ENCODE results near the gene TSPAN18.

Gene TSPAN18

GRCh38 chr11:44823006-44823405, 96.2 kb downstream of the TSPAN18 start:
- DNase-seq (ENCODE audit: low spot score) = no peak

- no peak for DNase-seq (ENCODE audit: low spot score)
These were observed 97.1 kb downstream of the TSPAN18 start for GRCh38 chr11:44823868-44824267.

- no peak for DNase-seq (ENCODE audit: low spot score)
These were observed 97.5 kb downstream of the TSPAN18 start for GRCh38 chr11:44824300-44824704.

- DNase-seq (ENCODE audit: low spot score) = no peak
These were observed 98.5 kb downstream of the TSPAN18 start for GRCh38 chr11:44825058-44825785.

- DNase-seq (ENCODE audit: low spot score) = no peak
These were observed 100.3 kb downstream of the TSPAN18 start for GRCh38 chr11:44826922-44827643.

- DNase-seq (ENCODE audit: low spot score) = no peak
These were observed 101.5 kb downstream of the TSPAN18 start for GRCh38 chr11:44828296-44828695.

- no peak for DNase-seq (ENCODE audit: low spot score)
These were observed 103.1 kb downstream of the TSPAN18 start for GRCh38 chr11:44829838-44830237.

GRCh38 chr11:44831605-44832394, 105.0 kb downstream of the TSPAN18 start:
- DNase-seq (ENCODE audit: low spot score) = no peak

- no peak for DNase-seq (ENCODE audit: low spot score)
These were observed 105.7 kb downstream of the TSPAN18 start for GRCh38 chr11:44832452-44832851.

GRCh38 chr11:44833221-44833876, 106.6 kb downstream of the TSPAN18 start:
- no peak for DNase-seq (ENCODE audit: low spot score)

- no peak for DNase-seq (ENCODE audit: low spot score)
These were observed 107.2 kb downstream of the TSPAN18 start for GRCh38 chr11:44833877-44834452.

GRCh38 chr11:44834846-44835245, 108.1 kb downstream of the TSPAN18 start:
- no peak for DNase-seq (ENCODE audit: low spot score)

GRCh38 chr11:44835296-44835695, 108.5 kb downstream of the TSPAN18 start:
- DNase-seq (ENCODE audit: low spot score) = no peak

GRCh38 chr11:44835938-44836337, 109.2 kb downstream of the TSPAN18 start:
- DNase-seq (ENCODE audit: low spot score) = no peak

- DNase-seq (ENCODE audit: low spot score) = no peak
These were observed 110.9 kb downstream of the TSPAN18 start for GRCh38 chr11:44837661-44838060.

- no peak for DNase-seq (ENCODE audit: low spot score)
These were observed 112.8 kb downstream of the TSPAN18 start for GRCh38 chr11:44839458-44840084.

- DNase-seq (ENCODE audit: low spot score) = no peak
These were observed 113.3 kb downstream of the TSPAN18 start for GRCh38 chr11:44840085-44840478.

GRCh38 chr11:44840521-44841251, 113.9 kb downstream of the TSPAN18 start:
- DNase-seq (ENCODE audit: low spot score) = no peak

GRCh38 chr11:44842220-44842619, 115.5 kb downstream of the TSPAN18 start:
- DNase-seq (ENCODE audit: low spot score) = no peak

GRCh38 chr11:44846852-44847251, 120.1 kb downstream of the TSPAN18 start:
- no peak for DNase-seq (ENCODE audit: low spot score)

GRCh38 chr11:44847316-44847715, 120.6 kb downstream of the TSPAN18 start:
- DNase-seq (ENCODE audit: low spot score) = no peak

Measured in CD4-positive, alpha-beta T cell treated with Interleukin-2 at 100 ng/mL for 4 hours (primary cell).